Measurements from ENCODE around the gene HPN.

The HPN gene

GRCh38 chr19:35054626-35055025 lies 13.1 kb downstream of the HPN start:
- Mint-ChIP-seq H3K27ac (no peak overlapping the region), H3K9me3 (no peaks in the 10 kb centered on the region)

GRCh38 chr19:35055715-35056179 lies 14.2 kb downstream of the HPN start:
- Mint-ChIP-seq H3K4me1 (ENCODE audit: low read depth) (no peaks in the 10 kb centered on the region), H3K36me3 (ENCODE audit: low read depth) (no peaks in the 10 kb centered on the region), H3K27ac (no peak overlapping the region)

More at GRCh38 chr19:35054626-35055025, 13.1 kb downstream of the HPN start:
- no peaks in the 10 kb centered on the region for H3K36me3 Mint-ChIP-seq (ENCODE audit: low read depth)
- H3K4me1 Mint-ChIP-seq (ENCODE audit: low read depth) = no peaks in the 10 kb centered on the region
- no peak overlapping the region for H3K4me3 Mint-ChIP-seq
- no peaks in the 10 kb centered on the region for H3K27me3 Mint-ChIP-seq

GRCh38 chr19:35056513-35057063 lies 15.1 kb downstream of the HPN start:
- Mint-ChIP-seq H3K27me3 (no peaks in the 10 kb centered on the region), H3K4me1 (ENCODE audit: low read depth) (no peaks in the 10 kb centered on the region), H3K9me3 (no peaks in the 10 kb centered on the region), H3K27ac (no peak overlapping the region), H3K4me3 (no peak overlapping the region), H3K36me3 (ENCODE audit: low read depth) (no peaks in the 10 kb centered on the region)

More at GRCh38 chr19:35055715-35056179, 14.2 kb downstream of the HPN start:
- Mint-ChIP-seq H3K9me3 (no peaks in the 10 kb centered on the region), H3K4me3 (no peak overlapping the region), H3K27me3 (no peaks in the 10 kb centered on the region)

GRCh38 chr19:35058370-35058769 lies 16.8 kb downstream of the HPN start:
- H3K27me3 Mint-ChIP-seq = no peaks in the 10 kb centered on the region
- H3K4me3 Mint-ChIP-seq = no peak overlapping the region
- H3K4me1 Mint-ChIP-seq (ENCODE audit: low read depth) = peaks cover 1% of the 10 kb centered on the region
- H3K36me3 Mint-ChIP-seq (ENCODE audit: low read depth) = no peaks in the 10 kb centered on the region
- no peak overlapping the region for H3K27ac Mint-ChIP-seq
- no peaks in the 10 kb centered on the region for H3K9me3 Mint-ChIP-seq

GRCh38 chr19:35059006-35059798 lies 17.7 kb downstream of the HPN start:
- Mint-ChIP-seq H3K27ac (no peak overlapping the region), H3K36me3 (ENCODE audit: low read depth) (no peaks in the 10 kb centered on the region), H3K4me1 (ENCODE audit: low read depth) (peaks cover 10% of the 10 kb centered on the region), H3K9me3 (no peaks in the 10 kb centered on the region), H3K4me3 (no peak overlapping the region), H3K27me3 (no peaks in the 10 kb centered on the region)

- no peaks in the 10 kb centered on the region for H3K27me3 Mint-ChIP-seq
- H3K4me3 Mint-ChIP-seq = no peak overlapping the region
- H3K27ac Mint-ChIP-seq = no peak overlapping the region
- peaks cover 11% of the 10 kb centered on the region for H3K4me1 Mint-ChIP-seq (ENCODE audit: low read depth)
- H3K36me3 Mint-ChIP-seq (ENCODE audit: low read depth) = no peaks in the 10 kb centered on the region
- no peaks in the 10 kb centered on the region for H3K9me3 Mint-ChIP-seq
Observed at GRCh38 chr19:35059799-35060091, 18.2 kb downstream of the HPN start.

- peaks cover 11% of the 10 kb centered on the region for H3K4me1 Mint-ChIP-seq (ENCODE audit: low read depth)
- no peak overlapping the region for H3K4me3 Mint-ChIP-seq
- no peaks in the 10 kb centered on the region for H3K27me3 Mint-ChIP-seq
- H3K36me3 Mint-ChIP-seq (ENCODE audit: low read depth) = no peaks in the 10 kb centered on the region
- H3K9me3 Mint-ChIP-seq = no peaks in the 10 kb centered on the region
- no peak overlapping the region for H3K27ac Mint-ChIP-seq
Observed at GRCh38 chr19:35060160-35060855, 18.8 kb downstream of the HPN start.

- no peaks in the 10 kb centered on the region for H3K36me3 Mint-ChIP-seq (ENCODE audit: low read depth)
- H3K4me1 Mint-ChIP-seq (ENCODE audit: low read depth) = peaks cover 11% of the 10 kb centered on the region
- H3K27me3 Mint-ChIP-seq = no peaks in the 10 kb centered on the region
- H3K4me3 Mint-ChIP-seq = no peak overlapping the region
- no peaks in the 10 kb centered on the region for H3K9me3 Mint-ChIP-seq
- no peak overlapping the region for H3K27ac Mint-ChIP-seq
Observed at GRCh38 chr19:35061583-35062373, 20.3 kb downstream of the HPN start.

- Mint-ChIP-seq H3K36me3 (ENCODE audit: low read depth) (no peaks in the 10 kb centered on the region), H3K27ac (no peak overlapping the region), H3K27me3 (no peaks in the 10 kb centered on the region), H3K4me1 (ENCODE audit: low read depth) (peaks cover 17% of the 10 kb centered on the region), H3K4me3 (no peak overlapping the region), H3K9me3 (no peaks in the 10 kb centered on the region)
Observed at GRCh38 chr19:35062942-35063341, 21.4 kb downstream of the HPN start.

GRCh38 chr19:35063940-35064818 lies 22.7 kb downstream of the HPN start:
- Mint-ChIP-seq H3K27me3 (no peaks in the 10 kb centered on the region), H3K4me3 (no peak overlapping the region), H3K27ac (no peak overlapping the region), H3K4me1 (ENCODE audit: low read depth) (peaks cover 17% of the 10 kb centered on the region), H3K9me3 (no peaks in the 10 kb centered on the region), H3K36me3 (ENCODE audit: low read depth) (no peaks in the 10 kb centered on the region)

- H3K9me3 Mint-ChIP-seq = no peaks in the 10 kb centered on the region
- H3K4me1 Mint-ChIP-seq (ENCODE audit: low read depth) = peaks cover 17% of the 10 kb centered on the region
- no peaks in the 10 kb centered on the region for H3K36me3 Mint-ChIP-seq (ENCODE audit: low read depth)
- H3K4me3 Mint-ChIP-seq = no peak overlapping the region
- no peaks in the 10 kb centered on the region for H3K27me3 Mint-ChIP-seq
- H3K27ac Mint-ChIP-seq = no peak overlapping the region
Observed at GRCh38 chr19:35065574-35065973, 24.1 kb downstream of the HPN start.

- H3K4me1 Mint-ChIP-seq (ENCODE audit: low read depth) = peaks cover 17% of the 10 kb centered on the region
- no peak overlapping the region for H3K27ac Mint-ChIP-seq
- no peak overlapping the region for H3K4me3 Mint-ChIP-seq
- H3K27me3 Mint-ChIP-seq = no peaks in the 10 kb centered on the region
- no peaks in the 10 kb centered on the region for H3K36me3 Mint-ChIP-seq (ENCODE audit: low read depth)
- H3K9me3 Mint-ChIP-seq = no peaks in the 10 kb centered on the region
Observed at GRCh38 chr19:35066121-35066520, 24.6 kb downstream of the HPN start.

- H3K4me3 Mint-ChIP-seq = peak overlapping the region; percentile 24
- peaks cover 17% of the 10 kb centered on the region for H3K4me1 Mint-ChIP-seq (ENCODE audit: low read depth)
- no peaks in the 10 kb centered on the region for H3K36me3 Mint-ChIP-seq (ENCODE audit: low read depth)
- no peaks in the 10 kb centered on the region for H3K9me3 Mint-ChIP-seq
- no peaks in the 10 kb centered on the region for H3K27me3 Mint-ChIP-seq
- peak overlapping the region; percentile 51 for H3K27ac Mint-ChIP-seq
Observed at GRCh38 chr19:35066691-35067563, 25.4 kb downstream of the HPN start.
